ENCODE data around the gene MEI4.

MEI4 gene

DNA sequence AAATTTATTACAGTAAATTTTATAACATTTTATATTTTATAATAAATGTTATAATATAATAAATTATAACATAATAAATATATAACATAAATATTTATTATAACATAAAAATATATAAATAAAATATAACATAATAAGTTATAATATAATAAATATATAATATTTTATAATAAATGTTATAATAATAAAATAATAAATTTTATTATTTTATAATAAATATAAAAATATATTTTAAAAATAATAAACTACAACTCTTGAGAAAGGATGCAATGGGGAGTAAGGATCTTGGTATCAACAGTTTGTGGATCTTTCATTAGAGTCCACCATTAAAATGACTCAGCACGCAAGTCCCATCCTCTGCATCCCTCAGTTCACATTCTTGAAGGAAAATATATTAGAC is 312.6 kb downstream of the MEI4 start:
- no peak for DNase-seq (ENCODE audit: low spot score)

DNA sequence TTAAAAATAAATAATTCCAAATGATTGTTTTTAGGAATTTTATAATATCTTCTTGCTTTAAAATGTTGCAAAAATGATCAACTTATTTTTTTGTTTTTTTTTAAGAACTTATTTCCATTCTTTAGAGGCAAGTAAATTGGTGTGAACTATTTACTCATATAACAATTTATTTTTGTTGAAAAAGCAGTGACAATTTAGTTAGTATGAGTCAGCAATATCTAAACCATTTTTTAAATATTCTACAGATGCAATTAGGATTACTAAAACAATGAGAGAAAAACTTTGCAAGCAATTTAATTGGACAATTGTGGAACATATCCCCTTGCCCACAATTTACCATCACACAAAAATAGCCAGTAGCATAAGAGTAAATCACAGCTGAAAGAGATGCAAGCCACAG is 319.5 kb downstream of the MEI4 start:
- no peak for DNase-seq (ENCODE audit: low spot score)
